Endothelial cell of umbilical vein (primary cell): ENCODE results near the gene PLG. TPM values are rescaled to one million over a fixed set of nuclear protein-coding genes. Genes with fewer than 3 reads are reported as not detected.

ENCODE experiments used
- BruUV-seq: library from RNA; stranded (reverse); fragments of 400-500 nt; replicated peaks from 2 replicates; lab custom pipeline; 2021; lab: Mats Ljungman, UMichigan
- CTCF ChIA-PET: fragments of 300-600, 350-600 bp; sonication (Branson Sonifier 250); formaldehyde crosslinking; loops from one replicate; lab custom pipeline; 2021; ENCODE audit warnings: antibody characterized with exemption, inconsistent platforms; lab: Charles Lee
- POLR2A ChIA-PET: fragments of 300-600, 350-600 bp; sonication (Branson Sonifier 250); formaldehyde crosslinking; loops from one replicate; lab custom pipeline; 2021; ENCODE audit warnings: antibody characterized with exemption, inconsistent platforms; lab: Charles Lee
- DNase-seq: peaks from one replicate; pipeline ENCODE4 v3.0.0-alpha.2; 2011; ENCODE audit warnings: low read depth, low spot score
- FAIRE-seq: peaks from 2 replicates; lab custom pipeline; 2011; peaks lifted over from hg19 to GRCh38; lab: Jason Lieb, UNC
- H2AFZ ChIP-seq: 2 replicates; pipeline ENCODE4 v1.6.0; 2012; ENCODE audit warnings: low read depth, low read length, control low read depth, inconsistent platforms
- H3K27ac ChIP-seq: 2 replicates; pipeline ENCODE4 v1.5.1; 2011; ENCODE audit warnings: low read depth, mild to moderate bottlenecking, control low read depth, low read length, moderate library complexity; ENCODE audit not compliant: insufficient read depth
- H3K27me3 ChIP-seq, 2 experiments: 2 replicates each; pipeline versions ENCODE4 v1.6.0 to v1.6.1; 2011; ENCODE audit warnings: low read length in 2 of 2, mixed read lengths in 1 of 2; ENCODE audit not compliant: control insufficient read depth in 2 of 2, insufficient read depth in 2 of 2
- H3K36me3 ChIP-seq, 2 experiments: 2 replicates in 1 of 2; 3 replicates in 1 of 2; pipeline ENCODE4 v1.5.1; 2011; ENCODE audit warnings: low read length in 2 of 2, mild to moderate bottlenecking in 1 of 2, moderate library complexity in 1 of 2; ENCODE audit not compliant: control insufficient read depth in 2 of 2, insufficient read depth in 2 of 2; ENCODE audit errors: extremely low read depth in 1 of 2
- H3K4me1 ChIP-seq: 3 replicates; pipeline ENCODE4 v1.5.1; 2011; ENCODE audit warnings: mild to moderate bottlenecking, low read length; ENCODE audit not compliant: control insufficient read depth, insufficient read depth; ENCODE audit errors: extremely low read depth
- H3K4me2 ChIP-seq: 2 replicates; pipeline ENCODE4 v1.6.1; 2011; ENCODE audit warnings: low read length, control low read depth, mixed read lengths; ENCODE audit not compliant: insufficient read depth
- H3K4me3 ChIP-seq, 3 experiments: fragments of 200-600 bp in 1 of 3; sonication (generic), shearing (Covaris generic) in 1 of 3; replicated peaks in 1 of 3; 2 replicates each; pipeline ENCODE4 v1.5.1; 2011 to 2016; ENCODE audit warnings: control low read depth in 3 of 3, low read length in 3 of 3, mild to moderate bottlenecking in 2 of 3, inconsistent platforms in 1 of 3, low read depth in 1 of 3, moderate library complexity in 1 of 3; ENCODE audit not compliant: insufficient read depth in 1 of 3
- H3K79me2 ChIP-seq: 2 replicates; pipeline ENCODE4 v1.6.0; 2012; ENCODE audit warnings: low read length, inconsistent platforms; ENCODE audit not compliant: control insufficient read depth, insufficient read depth
- H3K9ac ChIP-seq: replicated peaks from 2 replicates; pipeline ENCODE3; 2011; ENCODE audit warnings: low read length, control low read depth; ENCODE audit not compliant: insufficient read depth; ENCODE audit errors: extremely low read depth
- H3K9me1 ChIP-seq: replicated peaks from 3 replicates; pipeline ENCODE4 v1.6.0; 2011; ENCODE audit warnings: mild to moderate bottlenecking, low read length; ENCODE audit not compliant: control insufficient read depth, insufficient read depth; ENCODE audit errors: extremely low read depth
- H3K9me3 ChIP-seq: replicated peaks from 2 replicates; pipeline ENCODE4 v1.5.1; 2012; ENCODE audit warnings: low read length, inconsistent platforms; ENCODE audit not compliant: control insufficient read depth, insufficient read depth
- H4K20me1 ChIP-seq: replicated peaks from 2 replicates; pipeline ENCODE3; 2011; ENCODE audit warnings: mild to moderate bottlenecking, low read length; ENCODE audit not compliant: control insufficient read depth, insufficient read depth; ENCODE audit errors: extremely low read depth
- CTCF ChIP-seq, 2 donors: IDR thresholded peaks; 1 replicate in 1 of 2; 2 replicates in 1 of 2; pipeline ENCODE4 v1.5.1; 2011; ENCODE audit warnings: low read length in 2 of 2, mild to moderate bottlenecking in 2 of 2, moderate library complexity in 2 of 2, control low read depth in 1 of 2, inconsistent platforms in 1 of 2, low read depth in 1 of 2; ENCODE audit not compliant: insufficient read depth in 1 of 2; ENCODE audit errors: extremely low read depth in 1 of 2
- EZH2 ChIP-seq: IDR thresholded peaks from 2 replicates; pipeline ENCODE4 v1.6.1; 2012; ENCODE audit warnings: borderline replicate concordance, low read depth, mild to moderate bottlenecking, moderate library complexity, low read length, inconsistent platforms; ENCODE audit not compliant: severe bottlenecking
- FOS ChIP-seq: IDR thresholded peaks from 2 replicates; pipeline ENCODE4 v1.6.1; 2011; ENCODE audit warnings: mild to moderate bottlenecking, low read length, moderate library complexity, borderline replicate concordance; ENCODE audit not compliant: insufficient read depth
- GATA2 ChIP-seq: IDR thresholded peaks from 2 replicates; pipeline ENCODE4 v1.7.0; 2011; ENCODE audit warnings: low read depth, mild to moderate bottlenecking, moderate library complexity, mixed read lengths, low read length; ENCODE audit not compliant: insufficient read length, insufficient read depth
- JUN ChIP-seq: IDR thresholded peaks from 2 replicates; pipeline ENCODE4 v1.6.1; 2011; ENCODE audit warnings: borderline replicate concordance, low read depth; ENCODE audit not compliant: insufficient read length, insufficient read depth
- MAX ChIP-seq: IDR thresholded peaks from 2 replicates; pipeline ENCODE4 v1.6.1; 2011; ENCODE audit not compliant: insufficient read depth, insufficient read length
- MYC ChIP-seq: IDR thresholded peaks from one replicate; pipeline ENCODE4 v1.6.1; 2011; ENCODE audit warnings: mild to moderate bottlenecking, low read depth, low read length
- POLR2A ChIP-seq: IDR thresholded peaks from 2 replicates; pipeline ENCODE4 v1.6.1; 2012; ENCODE audit warnings: low read depth, mild to moderate bottlenecking, control low read depth, low read length
- POLR2AphosphoS5 ChIP-seq: IDR thresholded peaks from 2 replicates; pipeline ENCODE4 v1.6.1; 2012; ENCODE audit warnings: low read depth, mild to moderate bottlenecking, control low read depth, low read length, moderate library complexity; ENCODE audit not compliant: insufficient read depth
- dilution Hi-C: fragments of 300-500 bp; cut with MboI; formaldehyde crosslinking; loops from one replicate; pipeline ENCODE4 v1.15.0; 2019; ENCODE audit warnings: low sequenced_read_pairs; ENCODE audit not compliant: extremely low pct_ligation_motif_present
- intact Hi-C: fragments of 100-400 bp; cut with micrococcal nuclease; formaldehyde crosslinking; loops from one replicate; pipeline ENCODE4 v1.10.0; 2022
- polyA plus RNA-seq, 4 experiments: library from polyadenylated mRNA; depleted of rRNA in 3 of 4; stranded (reverse) in 3 of 4; unstranded in 1 of 4; fragments of >200 nt; gene quantifications; 2 replicates each; pipeline versions ENCODE4 v1.2.1 to v1.2.3, GENCODE V29; 2011 to 2012; ENCODE audit warnings: missing spikeins in 1 of 4
- total RNA-seq: library from RNA; stranded (reverse); gene quantifications from 2 replicates; pipeline ENCODE4 v1.2.3, GENCODE V29; 2021

The PLG gene
- total and polyA plus RNA-seq, 2 donors (not counting 3 experiments of a cell fraction or from before 2014, with no cell fraction given) = not detected

DNA sequence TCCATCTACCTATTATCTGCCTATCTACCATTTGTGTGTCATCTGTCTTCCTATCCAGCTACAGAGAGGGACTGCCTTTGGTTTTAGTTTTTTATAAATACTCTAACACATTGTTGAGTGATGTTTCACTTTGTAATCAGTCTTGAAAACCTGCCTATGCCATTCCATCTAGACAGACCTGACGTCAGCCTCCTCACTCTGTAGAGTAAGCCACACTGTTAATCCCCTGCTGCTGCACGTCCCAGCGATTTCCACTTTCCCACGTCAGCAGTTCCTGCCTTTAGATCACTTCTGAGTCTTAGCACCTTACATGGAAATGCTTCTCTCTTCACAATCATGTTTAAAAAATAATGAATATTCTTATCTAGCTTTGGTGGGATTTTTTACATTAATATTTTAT lies 54.8 kb downstream of the PLG start:
- Histone ChIP-seq H2AFZ (no peak overlapping the region), H3K9me1 (no peaks in the 10 kb centered on the region), H3K4me2 (no peak overlapping the region), H3K9me3 (no peaks in the 10 kb centered on the region), H3K27me3 (no peaks in the 10 kb centered on the region), H4K20me1 (no peaks in the 10 kb centered on the region), H3K4me3 (no peak overlapping the region), H3K79me2 (no peaks in the 10 kb centered on the region), H3K9ac (no peak overlapping the region), H3K4me1 (no peaks in the 10 kb centered on the region), H3K27ac (no peak overlapping the region), H3K36me3 (no peaks in the 10 kb centered on the region)
- FAIRE-seq = no peak
- dilution Hi-C loops = no loop called here
- no TSS peak for BruUV-seq
- intact Hi-C loops = no loop called here
- TF ChIP-seq JUN (no peak), FOS (no peak), MYC (no peak), POLR2A (no peak), POLR2AphosphoS5 (no peak), EZH2 (no peak), MAX (no peak), CTCF (IDR thresholded peaks at IDR 0.05; ENCODE audit: extremely low read depth in 1 of 2, insufficient read depth in 1 of 2, low read depth in 1 of 2, low read length in 2 of 2) (no peak), GATA2 (no peak)
- no peak for DNase-seq
- CTCF ChIA-PET = no interaction called here
- POLR2A ChIA-PET = no interaction called here
